Limb (tissue), 2 donors: ENCODE measurements around the gene INPP5A.
A peak's percentile ranks its signal among the peaks of the same experiment; 100 is the strongest.
"Not testable (repeated sequence)": the region's sequence is repeated elsewhere in the genome, so short reads cannot be mapped to it uniquely, and the experiment has no call there.

Experiments
- DNase-seq, 2 donors: peaks; one replicate each; pipeline ENCODE4 v3.0.0-alpha.2; 2016; ENCODE audit errors: extremely low spot score in 2 of 2

The INPP5A gene

GRCh38 chr10:132777441-132777840 is 239.9 kb downstream of the INPP5A start:
- no peak for DNase-seq

GRCh38 chr10:132779549-132780294 is 242.1 kb downstream of the INPP5A start:
- no peak for DNase-seq

GRCh38 chr10:132780356-132780755 is 242.8 kb downstream of the INPP5A start:
- no peak for DNase-seq

GRCh38 chr10:132781556-132781955 is 244.0 kb downstream of the INPP5A start:
- DNase-seq, result no peak

GRCh38 chr10:132783165-132783939 is 245.8 kb downstream of the INPP5A start:
- DNase-seq, result no peak

GRCh38 chr10:132783940-132784865 is 246.6 kb downstream of the INPP5A start:
- no peak for DNase-seq

- DNase-seq, result peak in 1 of 2 donors; percentile 55
These were observed 247.5 kb downstream of the INPP5A start for GRCh38 chr10:132784866-132785722.

GRCh38 chr10:132785723-132786475 is 248.3 kb downstream of the INPP5A start, which contains the start of gene NKX6-2:
TSS of gene NKX6-2 (minus strand) at chr10:132786147. CDS start at chr10:132785948, 199 bp downstream.
- no peak for DNase-seq

- DNase-seq, result no peak
These were observed 248.9 kb downstream of the INPP5A start for GRCh38 chr10:132786476-132786883.

- DNase-seq, result no peak
These were observed 249.4 kb downstream of the INPP5A start for GRCh38 chr10:132786884-132787494.

GRCh38 chr10:132787495-132788179 is 250.1 kb downstream of the INPP5A start:
- peak; percentile 34 to 73 for DNase-seq

GRCh38 chr10:132788180-132788830 is 250.7 kb downstream of the INPP5A start:
- no peak for DNase-seq

GRCh38 chr10:132788831-132789219 is 251.2 kb downstream of the INPP5A start:
- DNase-seq, result no peak

- DNase-seq, result no peak
These were observed 252.1 kb downstream of the INPP5A start for GRCh38 chr10:132789659-132790148.

- no peak for DNase-seq
These were observed 252.9 kb downstream of the INPP5A start for GRCh38 chr10:132790470-132790869.

GRCh38 chr10:132790934-132791829 is 253.6 kb downstream of the INPP5A start:
- no peak for DNase-seq

GRCh38 chr10:132792099-132792498 is 254.5 kb downstream of the INPP5A start:
- not testable (repeated sequence) for DNase-seq
